ENCODE results near the gene SIK3. TPM values are rescaled to one million over a fixed set of nuclear protein-coding genes. Genes with fewer than 3 reads are reported as not detected.

SIK3 gene
- total and polyA plus RNA-seq, 12 donors, result 9.9 to 47.3 (median 36.5) TPM

- intact Hi-C loops (cut with DNase I), result no loop called here
Measured at GRCh38 chr11:116936754-116937446, 161.3 kb downstream of the SIK3 start.

DNA sequence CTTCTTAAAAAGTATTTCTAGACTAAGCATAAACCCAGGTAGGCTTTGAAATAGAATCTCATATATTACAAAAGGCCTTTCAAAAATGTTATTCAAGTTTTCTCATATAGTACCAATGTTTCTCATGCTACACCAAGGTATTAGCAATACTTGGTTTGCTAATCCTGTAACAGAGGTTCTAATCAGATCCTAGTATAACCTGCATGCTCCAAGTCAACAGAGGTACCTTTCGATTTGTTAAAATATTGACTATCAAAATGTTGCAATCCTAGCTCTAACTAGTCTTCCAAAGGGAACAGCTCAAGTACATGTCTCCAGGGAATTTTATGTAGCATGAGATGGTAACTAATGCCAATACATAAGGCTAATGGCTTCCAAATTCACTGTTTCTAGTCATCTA is 162.7 kb downstream of the SIK3 start:
- DNase-seq, result no peak
- Histone ChIP-seq H3K36me3 (peaks cover 0 to 18% (median 0%) of the 10 kb centered on the region in 9 donors), H3K4me1 (peaks cover 0 to 37% (median 21%) of the 10 kb centered on the region in 9 donors), H3K9me3 (no peaks in the 10 kb centered on the region), H3K27ac (no peak overlapping the region), H3K27me3 (no peaks in the 10 kb centered on the region), H3K4me3 (no peak overlapping the region)
- no peak for ATAC-seq
- TF ChIP-seq, protein P1, sequence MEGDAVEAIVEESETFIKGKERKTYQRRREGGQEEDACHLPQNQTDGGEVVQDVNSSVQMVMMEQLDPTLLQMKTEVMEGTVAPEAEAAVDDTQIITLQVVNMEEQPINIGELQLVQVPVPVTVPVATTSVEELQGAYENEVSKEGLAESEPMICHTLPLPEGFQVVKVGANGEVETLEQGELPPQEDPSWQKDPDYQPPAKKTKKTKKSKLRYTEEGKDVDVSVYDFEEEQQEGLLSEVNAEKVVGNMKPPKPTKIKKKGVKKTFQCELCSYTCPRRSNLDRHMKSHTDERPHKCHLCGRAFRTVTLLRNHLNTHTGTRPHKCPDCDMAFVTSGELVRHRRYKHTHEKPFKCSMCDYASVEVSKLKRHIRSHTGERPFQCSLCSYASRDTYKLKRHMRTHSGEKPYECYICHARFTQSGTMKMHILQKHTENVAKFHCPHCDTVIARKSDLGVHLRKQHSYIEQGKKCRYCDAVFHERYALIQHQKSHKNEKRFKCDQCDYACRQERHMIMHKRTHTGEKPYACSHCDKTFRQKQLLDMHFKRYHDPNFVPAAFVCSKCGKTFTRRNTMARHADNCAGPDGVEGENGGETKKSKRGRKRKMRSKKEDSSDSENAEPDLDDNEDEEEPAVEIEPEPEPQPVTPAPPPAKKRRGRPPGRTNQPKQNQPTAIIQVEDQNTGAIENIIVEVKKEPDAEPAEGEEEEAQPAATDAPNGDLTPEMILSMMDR (IDR thresholded peaks at IDR 0.05), result no peak
- intact Hi-C loops (cut with DNase I), result no loop called here
- 97 to 100% methylated on average over 1 of the region's 1 CpG for WGBS, 2 donors

More at GRCh38 chr11:116936754-116937446, 161.3 kb downstream of the SIK3 start:
- Histone ChIP-seq H3K4me1 (peaks cover 0 to 24% (median 7%) of the 10 kb centered on the region in 9 donors), H3K4me3 (no peak overlapping the region), H3K36me3 (peaks cover 0 to 18% (median 0%) of the 10 kb centered on the region in 9 donors), H3K9me3 (no peaks in the 10 kb centered on the region), H3K27me3 (no peaks in the 10 kb centered on the region), H3K27ac (no peak overlapping the region)
- ATAC-seq (no peak), DNase-seq (no peak)
- TF ChIP-seq, protein P1 (IDR thresholded peaks at IDR 0.05), result no peak
- WGBS, 2 donors, result 95 to 98% methylated on average over 3 of the region's 3 CpGs

DNA sequence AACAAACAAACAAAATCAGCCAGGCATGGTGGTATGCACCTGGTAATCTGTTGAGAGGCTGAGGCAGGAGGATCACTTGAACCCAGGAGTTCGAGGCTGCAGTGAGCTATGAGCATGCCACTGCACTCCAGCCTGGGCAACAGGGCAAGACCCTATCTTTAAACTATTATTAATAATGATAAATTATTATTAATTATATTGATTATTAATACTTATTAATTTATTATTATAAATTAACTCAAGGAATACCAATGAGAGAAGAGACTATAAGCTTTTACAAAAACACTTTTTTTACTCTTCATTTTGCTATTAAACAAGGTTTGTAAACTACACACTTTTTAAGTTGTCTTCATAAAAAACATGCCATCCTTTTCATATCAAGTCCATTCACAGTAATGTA is 163.1 kb downstream of the SIK3 start:
- no peak for DNase-seq
- H3K9me3 ChIP-seq, result no peaks in the 10 kb centered on the region
- no peak for ATAC-seq
- 95 to 100% methylated on average over 1 of the region's 1 CpG for WGBS, 2 donors
- no peak overlapping the region for H3K4me3 ChIP-seq
- TF ChIP-seq, protein P1 (IDR thresholded peaks at IDR 0.05), result no peak
- peaks cover 0 to 18% (median 0%) of the 10 kb centered on the region in 9 donors for H3K36me3 ChIP-seq
- intact Hi-C loops (cut with DNase I), result no loop called here
- peaks cover 0 to 42% (median 25%) of the 10 kb centered on the region in 9 donors for H3K4me1 ChIP-seq
- no peaks in the 10 kb centered on the region for H3K27me3 ChIP-seq
- no peak overlapping the region for H3K27ac ChIP-seq

- intact Hi-C loops (cut with DNase I), result loop anchor here in 2 of 10 donors (5.0 kb wide), 2 partner anchors 52 to 163 kb away; partner anchors contain the start of gene SIK3 (in 1 of the 2)
- peaks cover 0 to 44% (median 36%) of the 10 kb centered on the region in 9 donors for H3K4me1 ChIP-seq
- peaks cover 0 to 18% (median 0%) of the 10 kb centered on the region in 9 donors for H3K36me3 ChIP-seq
- H3K27ac ChIP-seq, result no peak overlapping the region
- no peaks in the 10 kb centered on the region for H3K27me3 ChIP-seq
- H3K9me3 ChIP-seq, result no peaks in the 10 kb centered on the region
- TF ChIP-seq, protein P1 (IDR thresholded peaks at IDR 0.05), result no peak
- no peak for DNase-seq
- 97 to 99% methylated on average over 3 of the region's 3 CpGs for WGBS, 2 donors
- no peak overlapping the region for H3K4me3 ChIP-seq
- no peak for ATAC-seq
Measured at GRCh38 chr11:116933961-116934360, 164.3 kb downstream of the SIK3 start.
